ENCODE measurements around the gene MSLN. TPM values are rescaled to one million over a fixed set of nuclear protein-coding genes. Genes with fewer than 3 reads are reported as not detected.

Gene MSLN
- total and polyA plus RNA-seq, 9 of the 15 experiments (the other 6 are each of a cell fraction or from before 2014, with no cell fraction given): not detected

DNA sequence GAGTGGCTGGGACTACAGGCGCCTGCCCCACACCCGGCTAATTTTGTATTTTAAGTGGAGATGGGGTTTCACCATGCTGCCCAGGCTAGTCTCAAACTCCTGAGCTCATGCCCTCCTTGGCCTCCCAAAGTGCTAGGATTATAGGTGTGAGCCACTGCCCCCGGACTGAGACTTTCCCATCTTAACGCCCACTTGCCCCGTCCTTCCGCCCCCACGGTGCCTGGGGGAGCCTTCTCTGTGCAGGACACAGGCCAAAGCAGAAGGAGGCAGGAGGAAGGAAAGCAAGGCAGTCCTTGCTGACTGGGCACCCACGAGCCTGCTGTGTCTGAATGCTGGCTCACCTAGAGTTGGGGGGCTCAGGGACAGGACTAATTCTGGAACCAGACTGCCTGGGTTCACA, 57.6 kb downstream of the MSLN start:
- Histone ChIP-seq H3K9me1 (ENCODE audit: control insufficient read depth, insufficient read depth, low read length) (no peaks in the 10 kb centered on the region), H3K4me2 (ENCODE audit: insufficient read depth, low read length) (no peak overlapping the region), H3K9ac (ENCODE audit: insufficient read depth in 1 of 2, low read depth in 2 of 2, low read length in 2 of 2) (no peak overlapping the region), H3K36me3 (ENCODE audit: control insufficient read depth, insufficient read depth, low read length) (no peaks in the 10 kb centered on the region), H3K79me2 (ENCODE audit: control insufficient read depth, insufficient read depth, low read length) (no peaks in the 10 kb centered on the region), H3K27me3 (ENCODE audit: control insufficient read depth in 2 of 2, insufficient read depth in 2 of 2, low read length in 2 of 2) (peaks cover 41 to 90% of the 10 kb centered on the region in 2 experiments), H4K20me1 (replicated peaks; ENCODE audit: control insufficient read depth, insufficient read depth, low read length) (no peaks in the 10 kb centered on the region), H3K9me3 (replicated peaks; ENCODE audit: control insufficient read depth, insufficient read depth, low read depth, low read length) (no peaks in the 10 kb centered on the region; the same call in 1 of the 2 replicates), H3K4me1 (replicated peaks in 1 of 2; ENCODE audit: control insufficient read depth in 2 of 2, insufficient read depth in 2 of 2, low read length in 2 of 2) (peaks cover 0 to 36% of the 10 kb centered on the region in 2 experiments; a peak in 2 of 5 replicates), H3K4me3 (no peak overlapping the region), H2AFZ (ENCODE audit: low read depth, low read length) (no peak overlapping the region), H3K27ac (ENCODE audit: extremely low read depth, low read depth, low read length) (no peak overlapping the region)
- TF ChIP-seq, protein P1, sequence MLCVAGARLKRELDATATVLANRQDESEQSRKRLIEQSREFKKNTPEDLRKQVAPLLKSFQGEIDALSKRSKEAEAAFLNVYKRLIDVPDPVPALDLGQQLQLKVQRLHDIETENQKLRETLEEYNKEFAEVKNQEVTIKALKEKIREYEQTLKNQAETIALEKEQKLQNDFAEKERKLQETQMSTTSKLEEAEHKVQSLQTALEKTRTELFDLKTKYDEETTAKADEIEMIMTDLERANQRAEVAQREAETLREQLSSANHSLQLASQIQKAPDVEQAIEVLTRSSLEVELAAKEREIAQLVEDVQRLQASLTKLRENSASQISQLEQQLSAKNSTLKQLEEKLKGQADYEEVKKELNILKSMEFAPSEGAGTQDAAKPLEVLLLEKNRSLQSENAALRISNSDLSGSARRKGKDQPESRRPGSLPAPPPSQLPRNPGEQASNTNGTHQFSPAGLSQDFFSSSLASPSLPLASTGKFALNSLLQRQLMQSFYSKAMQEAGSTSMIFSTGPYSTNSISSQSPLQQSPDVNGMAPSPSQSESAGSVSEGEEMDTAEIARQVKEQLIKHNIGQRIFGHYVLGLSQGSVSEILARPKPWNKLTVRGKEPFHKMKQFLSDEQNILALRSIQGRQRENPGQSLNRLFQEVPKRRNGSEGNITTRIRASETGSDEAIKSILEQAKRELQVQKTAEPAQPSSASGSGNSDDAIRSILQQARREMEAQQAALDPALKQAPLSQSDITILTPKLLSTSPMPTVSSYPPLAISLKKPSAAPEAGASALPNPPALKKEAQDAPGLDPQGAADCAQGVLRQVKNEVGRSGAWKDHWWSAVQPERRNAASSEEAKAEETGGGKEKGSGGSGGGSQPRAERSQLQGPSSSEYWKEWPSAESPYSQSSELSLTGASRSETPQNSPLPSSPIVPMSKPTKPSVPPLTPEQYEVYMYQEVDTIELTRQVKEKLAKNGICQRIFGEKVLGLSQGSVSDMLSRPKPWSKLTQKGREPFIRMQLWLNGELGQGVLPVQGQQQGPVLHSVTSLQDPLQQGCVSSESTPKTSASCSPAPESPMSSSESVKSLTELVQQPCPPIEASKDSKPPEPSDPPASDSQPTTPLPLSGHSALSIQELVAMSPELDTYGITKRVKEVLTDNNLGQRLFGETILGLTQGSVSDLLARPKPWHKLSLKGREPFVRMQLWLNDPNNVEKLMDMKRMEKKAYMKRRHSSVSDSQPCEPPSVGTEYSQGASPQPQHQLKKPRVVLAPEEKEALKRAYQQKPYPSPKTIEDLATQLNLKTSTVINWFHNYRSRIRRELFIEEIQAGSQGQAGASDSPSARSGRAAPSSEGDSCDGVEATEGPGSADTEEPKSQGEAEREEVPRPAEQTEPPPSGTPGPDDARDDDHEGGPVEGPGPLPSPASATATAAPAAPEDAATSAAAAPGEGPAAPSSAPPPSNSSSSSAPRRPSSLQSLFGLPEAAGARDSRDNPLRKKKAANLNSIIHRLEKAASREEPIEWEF (CRISPR knock-in tag; IDR thresholded peaks at IDR 0.05): no peak
- TF ChIP-seq KHSRP (IDR thresholded peaks at IDR 0.05): no peak
- no peak for TF ChIP-seq TCF3 (CRISPR knock-in tag; IDR thresholded peaks at IDR 0.05)
- TF ChIP-seq, protein P2, sequence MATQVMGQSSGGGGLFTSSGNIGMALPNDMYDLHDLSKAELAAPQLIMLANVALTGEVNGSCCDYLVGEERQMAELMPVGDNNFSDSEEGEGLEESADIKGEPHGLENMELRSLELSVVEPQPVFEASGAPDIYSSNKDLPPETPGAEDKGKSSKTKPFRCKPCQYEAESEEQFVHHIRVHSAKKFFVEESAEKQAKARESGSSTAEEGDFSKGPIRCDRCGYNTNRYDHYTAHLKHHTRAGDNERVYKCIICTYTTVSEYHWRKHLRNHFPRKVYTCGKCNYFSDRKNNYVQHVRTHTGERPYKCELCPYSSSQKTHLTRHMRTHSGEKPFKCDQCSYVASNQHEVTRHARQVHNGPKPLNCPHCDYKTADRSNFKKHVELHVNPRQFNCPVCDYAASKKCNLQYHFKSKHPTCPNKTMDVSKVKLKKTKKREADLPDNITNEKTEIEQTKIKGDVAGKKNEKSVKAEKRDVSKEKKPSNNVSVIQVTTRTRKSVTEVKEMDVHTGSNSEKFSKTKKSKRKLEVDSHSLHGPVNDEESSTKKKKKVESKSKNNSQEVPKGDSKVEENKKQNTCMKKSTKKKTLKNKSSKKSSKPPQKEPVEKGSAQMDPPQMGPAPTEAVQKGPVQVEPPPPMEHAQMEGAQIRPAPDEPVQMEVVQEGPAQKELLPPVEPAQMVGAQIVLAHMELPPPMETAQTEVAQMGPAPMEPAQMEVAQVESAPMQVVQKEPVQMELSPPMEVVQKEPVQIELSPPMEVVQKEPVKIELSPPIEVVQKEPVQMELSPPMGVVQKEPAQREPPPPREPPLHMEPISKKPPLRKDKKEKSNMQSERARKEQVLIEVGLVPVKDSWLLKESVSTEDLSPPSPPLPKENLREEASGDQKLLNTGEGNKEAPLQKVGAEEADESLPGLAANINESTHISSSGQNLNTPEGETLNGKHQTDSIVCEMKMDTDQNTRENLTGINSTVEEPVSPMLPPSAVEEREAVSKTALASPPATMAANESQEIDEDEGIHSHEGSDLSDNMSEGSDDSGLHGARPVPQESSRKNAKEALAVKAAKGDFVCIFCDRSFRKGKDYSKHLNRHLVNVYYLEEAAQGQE (IDR thresholded peaks at IDR 0.05; ENCODE audit: borderline replicate concordance): no peak
- TF ChIP-seq, protein P2 (CRISPR knock-in tag; IDR thresholded peaks at IDR 0.05; ENCODE audit: low read depth): no peak
- intact Hi-C loops (cut with micrococcal nuclease): no loop called here
- ATAC-seq (no peak), DNase-seq (ENCODE audit: extremely low read depth in 1 of 4, low spot score in 3 of 4) (no peak), FAIRE-seq (no peak)
- no TSS peak for BruUV-seq (replicated peaks)
- WGBS (ENCODE audit: insufficient coverage, low coverage, missing lambda C conversion rate): 0% methylated on average over 8 of the region's 8 CpGs
- ChIA-PET POLR2A (no interaction called here), CTCF (ENCODE audit: low intra/inter-chr PET ratio) (no interaction called here)
- in situ Hi-C loops (cut with MboI): no loop called here
